HFF-Myc (cell line): ENCODE measurements around the gene CA10.

Experiments used
- DNase-seq: peaks from one replicate; pipeline ENCODE4 v3.0.0-alpha.2; 2011; ENCODE audit warnings: low read depth; ENCODE audit errors: extremely low read depth
- H3K4me3 ChIP-seq: replicated peaks from 2 replicates; pipeline ENCODE4 v1.5.1; 2011; ENCODE audit warnings: low read depth, mild to moderate bottlenecking, control low read depth, low read length
- CTCF ChIP-seq: IDR thresholded peaks from 2 replicates; pipeline ENCODE4 v1.5.1; 2012; ENCODE audit warnings: mild to moderate bottlenecking, low read depth, low read length, control low read depth; ENCODE audit errors: missing control alignments

The CA10 gene

GRCh38 chr17:51769231-51769630, 389.3 kb downstream of the CA10 start:
- no peak for DNase-seq
- no peak for TF ChIP-seq CTCF
- no peak overlapping the region for H3K4me3 ChIP-seq

DNA sequence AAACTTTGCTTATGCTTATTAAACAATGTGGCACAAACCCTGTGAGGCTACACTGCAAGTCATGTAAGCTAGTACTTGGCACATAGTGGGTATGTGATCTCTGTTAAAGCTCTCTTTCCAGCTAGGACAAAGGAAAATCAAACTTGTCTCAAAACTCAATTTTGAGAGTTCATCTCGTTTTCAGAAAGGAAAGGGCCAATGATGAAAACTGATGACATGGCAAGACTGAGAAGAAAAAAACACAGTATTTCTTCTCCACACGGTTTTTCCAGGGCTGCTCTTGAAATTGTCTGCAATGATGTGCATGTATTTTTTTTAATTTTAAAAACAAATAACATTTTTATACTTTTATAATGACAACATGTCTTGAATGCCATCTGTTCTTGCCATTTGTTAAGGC, 389.8 kb downstream of the CA10 start:
- no peak for DNase-seq
- TF ChIP-seq CTCF = no peak
- H3K4me3 ChIP-seq = no peak overlapping the region

GRCh38 chr17:51767287-51767686, 391.2 kb downstream of the CA10 start:
- no peak for DNase-seq
- TF ChIP-seq CTCF = no peak
- no peak overlapping the region for H3K4me3 ChIP-seq

- H3K4me3 ChIP-seq = no peak overlapping the region
- DNase-seq = no peak
- no peak for TF ChIP-seq CTCF
Observed at GRCh38 chr17:51765282-51766135, 393.0 kb downstream of the CA10 start.

- peak; percentile 79 for TF ChIP-seq CTCF
- H3K4me3 ChIP-seq = no peak overlapping the region
- DNase-seq = peak; percentile 21
Observed at GRCh38 chr17:51764387-51764971, 394.0 kb downstream of the CA10 start.

DNA sequence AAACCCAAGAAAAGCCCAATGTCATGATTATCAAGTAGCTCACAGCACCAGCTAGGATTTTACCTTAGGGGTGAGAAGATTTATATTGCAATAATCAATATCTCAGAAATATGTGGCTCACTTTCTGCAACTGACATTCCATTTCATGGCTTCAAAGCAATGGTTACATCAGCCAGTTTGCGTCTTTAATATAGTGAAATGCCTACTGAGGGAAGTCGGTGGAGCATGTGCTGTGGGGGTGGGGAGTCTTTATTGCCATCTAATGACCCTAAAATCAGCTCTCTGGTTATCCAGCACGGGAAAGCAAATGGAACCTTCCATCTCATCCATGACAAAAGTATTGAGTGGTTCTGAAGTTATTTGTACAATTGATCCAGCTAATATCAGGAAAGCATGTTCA, 395.5 kb downstream of the CA10 start:
- no peak for DNase-seq
- no peak overlapping the region for H3K4me3 ChIP-seq
- no peak for TF ChIP-seq CTCF

- no peak for DNase-seq
- TF ChIP-seq CTCF = no peak
- H3K4me3 ChIP-seq = no peak overlapping the region
Observed at GRCh38 chr17:51761105-51761504, 397.4 kb downstream of the CA10 start.
